Kidney epithelial cell (primary cell): Measurements from ENCODE around the gene PTS. TPM values are rescaled to one million over a fixed set of nuclear protein-coding genes. Genes with fewer than 3 reads are reported as not detected.

Experiments used
- DNase-seq: peaks from one replicate; pipeline ENCODE4 v3.0.0-alpha.2; 2010; ENCODE audit warnings: low read depth
- H3K27me3 ChIP-seq: 2 replicates; pipeline ENCODE4 v1.6.0; 2011; ENCODE audit warnings: low read length; ENCODE audit not compliant: control insufficient read depth, insufficient read depth
- H3K36me3 ChIP-seq: 2 replicates; pipeline ENCODE4 v1.5.1; 2011; ENCODE audit warnings: low read length; ENCODE audit not compliant: control insufficient read depth, insufficient read depth
- H3K4me3 ChIP-seq: 2 replicates; pipeline ENCODE4 v1.5.1; 2011; ENCODE audit warnings: low read depth, mild to moderate bottlenecking, control low read depth, low read length
- CTCF ChIP-seq: IDR thresholded peaks from 2 replicates; pipeline ENCODE4 v1.5.1; 2011; ENCODE audit warnings: mild to moderate bottlenecking, moderate library complexity, low read length, control low read depth, inconsistent platforms; ENCODE audit not compliant: insufficient read depth, poor library complexity, severe bottlenecking
- total RNA-seq: library from RNA; depleted of rRNA; stranded (reverse); fragments of >200 nt; gene quantifications from 2 replicates; pipeline ENCODE4 v1.2.3, GENCODE V29; 2015

The PTS gene
- total RNA-seq, 1 donor from 2014 or later: 24.1 TPM

- TF ChIP-seq CTCF: no peak
- no peaks in the 10 kb centered on the region for H3K27me3 ChIP-seq
- no peaks in the 10 kb centered on the region for H3K36me3 ChIP-seq
- no peak overlapping the region for H3K4me3 ChIP-seq
- no peak for DNase-seq
Measured at GRCh38 chr11:112267188-112267591, 41.0 kb downstream of the PTS start.

GRCh38 chr11:112268406-112268805 is 42.2 kb downstream of the PTS start:
- Histone ChIP-seq H3K4me3 (no peak overlapping the region), H3K27me3 (no peaks in the 10 kb centered on the region), H3K36me3 (no peaks in the 10 kb centered on the region)
- DNase-seq: no peak
- no peak for TF ChIP-seq CTCF

- Histone ChIP-seq H3K36me3 (no peaks in the 10 kb centered on the region), H3K4me3 (no peak overlapping the region), H3K27me3 (no peaks in the 10 kb centered on the region)
- no peak for TF ChIP-seq CTCF
- no peak for DNase-seq
Measured at GRCh38 chr11:112269139-112269538, 42.9 kb downstream of the PTS start.

- no peak overlapping the region for H3K4me3 ChIP-seq
- no peaks in the 10 kb centered on the region for H3K36me3 ChIP-seq
- no peak for TF ChIP-seq CTCF
- H3K27me3 ChIP-seq: no peaks in the 10 kb centered on the region
- DNase-seq: no peak
Measured at GRCh38 chr11:112270551-112271180, 44.4 kb downstream of the PTS start.

GRCh38 chr11:112271242-112271641 is 45.0 kb downstream of the PTS start:
- H3K27me3 ChIP-seq: no peaks in the 10 kb centered on the region
- no peak for TF ChIP-seq CTCF
- DNase-seq: no peak
- no peak overlapping the region for H3K4me3 ChIP-seq
- no peaks in the 10 kb centered on the region for H3K36me3 ChIP-seq

- no peak for DNase-seq
- Histone ChIP-seq H3K36me3 (no peaks in the 10 kb centered on the region), H3K4me3 (no peak overlapping the region), H3K27me3 (no peaks in the 10 kb centered on the region)
- no peak for TF ChIP-seq CTCF
Measured at GRCh38 chr11:112273066-112273465, 46.8 kb downstream of the PTS start.
